WTC11 (cell line): ENCODE results near the gene FCGR3A. TPM values are rescaled to one million over a fixed set of nuclear protein-coding genes. Genes with fewer than 3 reads are reported as not detected.
A peak's percentile ranks its signal among the peaks of the same experiment; 100 is the strongest.
"Not testable (repeated sequence)": the region's sequence is repeated elsewhere in the genome, so short reads cannot be mapped to it uniquely, and the experiment has no call there.

Experiments
- ATAC-seq: fragments of 200-7000 bp; cut with Tn5 transposase; 2 replicates; pipeline ENCODE4 v1.10.0; 2021; ENCODE audit warnings: mild to moderate bottlenecking, moderate library complexity
- Bru-seq: library from RNA; stranded (reverse); fragments of 400-500 nt; gene quantifications from one replicate; lab custom pipeline; 2021; lab: Mats Ljungman, UMichigan
- CTCF ChIA-PET: fragments of 300-600 bp; sonication (Branson Sonifier 250); formaldehyde crosslinking; loops from one replicate; lab custom pipeline; 2021; ENCODE audit warnings: antibody characterized with exemption; lab: Charles Lee
- POLR2A ChIA-PET: fragments of 350-600 bp; sonication (Branson Sonifier 250); formaldehyde crosslinking; loops from one replicate; lab custom pipeline; 2021; ENCODE audit warnings: antibody characterized with exemption; lab: Charles Lee
- DNase-seq: peaks from one replicate; pipeline ENCODE4 v3.0.0; 2021; ENCODE audit warnings: low spot score
- H3K27ac Mint-ChIP-seq: 2 replicates; pipeline ENCODE4 v1.8.0; 2021; ENCODE audit warnings: mixed read lengths
- H3K27me3 Mint-ChIP-seq: 2 replicates; pipeline ENCODE4 v1.8.0; 2021; ENCODE audit warnings: low read depth, mild to moderate bottlenecking, moderate library complexity, mixed read lengths
- H3K36me3 Mint-ChIP-seq: 2 replicates; pipeline ENCODE4 v1.8.0; 2021; ENCODE audit warnings: mixed read lengths
- H3K4me1 Mint-ChIP-seq: 2 replicates; pipeline ENCODE4 v1.8.0; 2022; ENCODE audit warnings: mixed read lengths
- H3K4me3 Mint-ChIP-seq: 2 replicates; pipeline ENCODE4 v1.8.0; 2021; ENCODE audit warnings: mild to moderate bottlenecking, moderate library complexity, mixed read lengths
- H3K9me3 Mint-ChIP-seq: 2 replicates; pipeline ENCODE4 v1.8.0; 2021; ENCODE audit warnings: mixed read lengths
- EMX1 ChIP-seq: fragments of 250-450 bp; sonication (Bioruptor Pico); IDR thresholded peaks from 2 replicates; pipeline ENCODE4 v1.8.0; 2021; ENCODE audit warnings: mild to moderate bottlenecking
- ERG ChIP-seq: fragments of 250-450 bp; sonication (Bioruptor Pico); IDR thresholded peaks from 2 replicates; pipeline ENCODE4 v1.8.0; 2021; ENCODE audit warnings: mild to moderate bottlenecking
- ETV6 ChIP-seq: sonication (generic); formaldehyde crosslinking; IDR thresholded peaks from 2 replicates; pipeline ENCODE4 v1.8.1; 2022; ENCODE audit warnings: mild to moderate bottlenecking, missing genetic modification reagents
- FOXP1 ChIP-seq: sonication (generic); formaldehyde crosslinking; IDR thresholded peaks from 2 replicates; pipeline ENCODE4 v1.8.0; 2022; ENCODE audit warnings: missing genetic modification reagents, mild to moderate bottlenecking, moderate library complexity, borderline replicate concordance
- GRHL2 ChIP-seq: fragments of 250-450 bp; sonication (Bioruptor Pico); IDR thresholded peaks from 2 replicates; pipeline ENCODE4 v1.8.0; 2022; ENCODE audit warnings: mild to moderate bottlenecking, moderate library complexity; ENCODE audit not compliant: insufficient replicate concordance, severe bottlenecking
- MLX ChIP-seq: sonication (generic); formaldehyde crosslinking; IDR thresholded peaks from 2 replicates; pipeline ENCODE4 v1.8.1; 2023; ENCODE audit warnings: mild to moderate bottlenecking, missing genetic modification reagents, moderate library complexity
- RELA ChIP-seq: sonication (generic); formaldehyde crosslinking; IDR thresholded peaks from 2 replicates; pipeline ENCODE4 v1.8.1; 2022; ENCODE audit warnings: missing genetic modification reagents, mild to moderate bottlenecking, borderline replicate concordance
- SP1 ChIP-seq: sonication (generic); formaldehyde crosslinking; conservative IDR thresholded peaks from 2 replicates; pipeline ENCODE4 v1.8.1; 2022; ENCODE audit warnings: missing genetic modification reagents
- TP53 ChIP-seq: sonication (generic); formaldehyde crosslinking; IDR thresholded peaks from 2 replicates; pipeline ENCODE4 v1.8.1; 2023; ENCODE audit warnings: mild to moderate bottlenecking, missing genetic modification reagents
- ZBTB21 ChIP-seq: sonication (generic); formaldehyde crosslinking; IDR thresholded peaks from 2 replicates; pipeline ENCODE4 v1.8.1; 2023; ENCODE audit warnings: mild to moderate bottlenecking, missing genetic modification reagents, borderline replicate concordance
- ZNF121 ChIP-seq: sonication (generic); formaldehyde crosslinking; IDR thresholded peaks from 2 replicates; pipeline ENCODE4 v1.8.0; 2023; ENCODE audit warnings: missing genetic modification reagents
- long read RNA-seq, 3 experiments: library from RNA in 1 of 3; library from capped mRNA in 1 of 3; library from polyadenylated mRNA in 1 of 3; unstranded in 2 of 3; stranded (forward) in 1 of 3; transcript quantifications; one replicate each; pipeline ENCODE4 v2.0.0, GENCODE V29; 2021
- total RNA-seq: library from RNA; stranded (reverse); gene quantifications from 3 replicates; pipeline ENCODE4 v1.2.3, GENCODE V29; 2021

The FCGR3A gene
- 0.11 to 0.32 TPM (median 0.11 TPM) in 3 replicates for total RNA-seq
- Bru-seq, nascent RNA = not detected
- long read RNA-seq, experiment 1 = 0 reads
- long read RNA-seq, experiment 2 = 0 reads
- long read RNA-seq, experiment 3 = 0 reads

DNA sequence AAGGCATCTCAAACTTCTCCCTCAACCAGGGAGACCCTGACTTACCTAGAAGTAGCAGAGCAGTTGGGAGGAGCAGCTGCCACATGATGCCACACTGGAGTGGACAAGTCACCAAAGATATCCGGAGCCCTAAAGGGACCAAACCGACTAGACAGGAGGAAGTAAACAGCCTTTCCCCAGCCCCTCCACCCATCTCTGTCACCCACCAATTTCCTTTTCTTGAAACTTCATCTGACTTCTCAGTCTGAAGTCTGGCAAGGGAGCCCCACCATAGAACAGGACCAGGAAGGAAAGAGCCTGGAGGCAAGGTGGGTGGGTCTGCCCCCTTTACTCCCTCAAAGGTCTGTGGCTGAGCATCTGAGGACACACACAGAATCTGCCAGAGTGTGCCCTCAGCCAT lies at the start of gene FCGR3A:
TSS of gene FCGR3A (minus strand) at position 167 of the 400 bp plus-strand sequence. CDS start at position 85, 82 bp downstream.
- no peak for ATAC-seq
- CTCF ChIA-PET = no interaction called here
- no peaks in the 10 kb centered on the region for H3K9me3 Mint-ChIP-seq
- no peak for DNase-seq
- no peak within 1 kb of the TSS for H3K4me3 Mint-ChIP-seq
- H3K27ac Mint-ChIP-seq = no peak within 1 kb of the TSS
- TF ChIP-seq RELA (CRISPR knock-in tag) = no peak
- no peak for TF ChIP-seq ZBTB21 (CRISPR knock-in tag)
- TF ChIP-seq GRHL2 (CRISPR knock-in tag) = no peak
- no peak for TF ChIP-seq TP53 (CRISPR knock-in tag)
- no peak for TF ChIP-seq MLX (CRISPR knock-in tag)
- no peak for TF ChIP-seq FOXP1 (CRISPR knock-in tag)
- TF ChIP-seq ERG (CRISPR knock-in tag) = no peak
- TF ChIP-seq EMX1 (CRISPR knock-in tag) = no peak
- no peak for TF ChIP-seq ETV6 (CRISPR knock-in tag)
- TF ChIP-seq SP1 (CRISPR knock-in tag) = no peak
- TF ChIP-seq ZNF121 = no peak
- POLR2A ChIA-PET = no interaction called here
- no peaks in the 10 kb centered on the region for H3K36me3 Mint-ChIP-seq
- H3K4me1 Mint-ChIP-seq = no peaks in the 10 kb centered on the region
- peaks cover 2% of the 10 kb centered on the region; the same call in 1 of the 2 replicates for H3K27me3 Mint-ChIP-seq

GRCh38 chr1:161597077-161597476 lies 47.5 kb upstream of the FCGR3A start:
- POLR2A ChIA-PET, H3K27me3 Mint-ChIP-seq, H3K4me3 Mint-ChIP-seq, CTCF ChIA-PET, DNase-seq, H3K9me3 Mint-ChIP-seq, ATAC-seq, H3K36me3 Mint-ChIP-seq, H3K27ac Mint-ChIP-seq: not testable (repeated sequence)
- peaks cover 14% of the 10 kb centered on the region for H3K4me1 Mint-ChIP-seq

DNA sequence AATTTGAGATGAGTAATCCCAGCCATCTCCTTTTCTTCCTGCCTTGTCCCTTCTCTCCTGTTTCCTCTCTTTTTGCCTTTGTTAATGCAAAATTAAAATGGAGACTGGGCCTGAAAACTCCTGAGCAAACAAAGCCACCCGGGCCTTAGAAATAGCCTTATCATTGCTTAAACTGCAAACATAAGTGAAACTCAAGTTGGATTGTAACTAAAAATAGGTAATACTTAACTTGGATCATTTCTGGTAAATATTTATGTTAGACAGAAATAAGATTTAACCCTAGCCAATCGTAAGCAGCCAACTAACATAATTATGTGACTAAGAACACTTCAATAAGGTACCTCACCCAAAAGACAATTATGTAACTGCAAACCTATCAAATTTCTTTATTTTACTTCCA lies 46.0 kb upstream of the FCGR3A start:
- peaks cover 12% of the 10 kb centered on the region for H3K4me1 Mint-ChIP-seq
- POLR2A ChIA-PET, H3K27me3 Mint-ChIP-seq, CTCF ChIA-PET, H3K27ac Mint-ChIP-seq, DNase-seq, H3K36me3 Mint-ChIP-seq, H3K9me3 Mint-ChIP-seq, H3K4me3 Mint-ChIP-seq, ATAC-seq: not testable (repeated sequence)

- H3K27me3 Mint-ChIP-seq, H3K36me3 Mint-ChIP-seq, DNase-seq, ATAC-seq, H3K4me3 Mint-ChIP-seq, CTCF ChIA-PET, POLR2A ChIA-PET, H3K27ac Mint-ChIP-seq, H3K9me3 Mint-ChIP-seq: not testable (repeated sequence)
- peaks cover 11% of the 10 kb centered on the region for H3K4me1 Mint-ChIP-seq
Observed at GRCh38 chr1:161595173-161595572, 45.6 kb upstream of the FCGR3A start.

DNA sequence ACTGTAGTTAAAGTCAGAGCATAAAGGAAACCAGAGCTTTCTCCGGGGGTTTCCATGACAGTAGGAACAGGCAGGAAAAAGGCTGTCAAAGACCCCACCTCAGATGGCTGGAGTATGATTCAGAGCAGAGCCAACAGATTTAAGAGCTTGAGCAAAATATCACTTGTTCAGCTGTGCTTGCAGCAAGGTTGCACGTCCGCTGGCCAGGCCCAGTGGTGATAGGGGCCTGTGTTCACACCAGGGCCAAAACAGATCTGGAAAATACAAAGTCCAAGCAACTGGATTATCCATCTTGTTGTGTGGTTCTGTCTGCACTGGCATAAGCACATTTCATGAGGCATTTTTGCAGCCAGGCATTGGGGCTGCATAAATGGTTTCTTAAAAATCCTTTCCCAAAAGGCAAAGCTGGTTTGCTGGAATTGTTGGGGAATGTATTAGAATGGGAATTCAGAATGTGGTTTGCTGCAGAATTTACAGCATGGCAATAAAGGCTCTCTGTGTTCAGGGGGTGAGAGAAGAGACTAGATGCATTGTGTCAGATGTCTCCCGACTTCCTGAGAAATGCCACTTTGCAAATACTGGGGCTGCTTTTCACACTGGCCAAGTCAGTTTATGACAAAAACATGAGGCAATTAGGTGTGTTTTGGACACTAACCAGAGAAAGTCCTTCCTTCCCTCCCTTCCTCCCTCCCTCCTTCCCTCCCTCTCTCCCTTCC lies 44.8 kb upstream of the FCGR3A start:
- H3K27ac Mint-ChIP-seq, H3K27me3 Mint-ChIP-seq, H3K36me3 Mint-ChIP-seq, DNase-seq, CTCF ChIA-PET, ATAC-seq, POLR2A ChIA-PET, H3K4me3 Mint-ChIP-seq, H3K9me3 Mint-ChIP-seq: not testable (repeated sequence)
- H3K4me1 Mint-ChIP-seq = peaks cover 16% of the 10 kb centered on the region

- CTCF ChIA-PET, H3K36me3 Mint-ChIP-seq, ATAC-seq, POLR2A ChIA-PET, H3K27me3 Mint-ChIP-seq, H3K4me3 Mint-ChIP-seq, H3K27ac Mint-ChIP-seq, DNase-seq, H3K9me3 Mint-ChIP-seq: not testable (repeated sequence)
- peaks cover 18% of the 10 kb centered on the region for H3K4me1 Mint-ChIP-seq
Observed at GRCh38 chr1:161593092-161593755, 43.6 kb upstream of the FCGR3A start.

GRCh38 chr1:161592586-161592985 lies 43.0 kb upstream of the FCGR3A start:
- DNase-seq, H3K9me3 Mint-ChIP-seq, H3K27ac Mint-ChIP-seq, H3K36me3 Mint-ChIP-seq, H3K27me3 Mint-ChIP-seq, H3K4me3 Mint-ChIP-seq, POLR2A ChIA-PET, ATAC-seq: not testable (repeated sequence)
- peaks cover 18% of the 10 kb centered on the region for H3K4me1 Mint-ChIP-seq
- CTCF ChIA-PET = interaction anchor here (0.6 kb wide), 1 partner anchor 19 kb away, joined by 4 read pairs; no protein-coding TSS in a partner anchor

- H3K9me3 Mint-ChIP-seq, ATAC-seq, POLR2A ChIA-PET, H3K27me3 Mint-ChIP-seq, H3K4me3 Mint-ChIP-seq, H3K27ac Mint-ChIP-seq, DNase-seq, CTCF ChIA-PET, H3K36me3 Mint-ChIP-seq: not testable (repeated sequence)
- H3K4me1 Mint-ChIP-seq = peaks cover 10% of the 10 kb centered on the region
Observed at GRCh38 chr1:161589920-161590319, 40.3 kb upstream of the FCGR3A start.

DNA sequence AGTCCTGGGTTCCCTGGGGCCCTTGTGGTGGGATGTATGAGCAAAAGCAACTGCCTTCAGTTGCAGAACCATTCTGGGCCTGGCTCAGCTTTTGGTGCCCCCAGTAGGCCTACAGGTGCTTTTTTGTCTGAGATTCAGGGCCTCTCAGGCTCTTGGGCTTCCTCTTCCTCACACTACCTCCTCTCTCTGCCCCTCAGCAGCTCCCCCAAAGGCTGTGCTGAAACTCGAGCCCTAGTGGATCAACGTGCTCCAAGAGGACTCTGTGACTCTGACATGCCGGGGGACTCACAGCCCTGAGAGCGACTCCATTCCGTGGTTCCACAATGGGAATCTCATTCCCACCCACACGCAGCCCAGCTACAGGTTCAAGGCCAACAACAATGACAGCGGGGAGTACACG lies 39.7 kb upstream of the FCGR3A start:
- H3K4me3 Mint-ChIP-seq, H3K27me3 Mint-ChIP-seq, POLR2A ChIA-PET, DNase-seq, H3K27ac Mint-ChIP-seq, H3K36me3 Mint-ChIP-seq, CTCF ChIA-PET, H3K9me3 Mint-ChIP-seq: not testable (repeated sequence)
- peaks cover 10% of the 10 kb centered on the region for H3K4me1 Mint-ChIP-seq
- ATAC-seq = peak; percentile 71
